ENCODE data around the gene ANGPTL7.

Gene ANGPTL7

DNA sequence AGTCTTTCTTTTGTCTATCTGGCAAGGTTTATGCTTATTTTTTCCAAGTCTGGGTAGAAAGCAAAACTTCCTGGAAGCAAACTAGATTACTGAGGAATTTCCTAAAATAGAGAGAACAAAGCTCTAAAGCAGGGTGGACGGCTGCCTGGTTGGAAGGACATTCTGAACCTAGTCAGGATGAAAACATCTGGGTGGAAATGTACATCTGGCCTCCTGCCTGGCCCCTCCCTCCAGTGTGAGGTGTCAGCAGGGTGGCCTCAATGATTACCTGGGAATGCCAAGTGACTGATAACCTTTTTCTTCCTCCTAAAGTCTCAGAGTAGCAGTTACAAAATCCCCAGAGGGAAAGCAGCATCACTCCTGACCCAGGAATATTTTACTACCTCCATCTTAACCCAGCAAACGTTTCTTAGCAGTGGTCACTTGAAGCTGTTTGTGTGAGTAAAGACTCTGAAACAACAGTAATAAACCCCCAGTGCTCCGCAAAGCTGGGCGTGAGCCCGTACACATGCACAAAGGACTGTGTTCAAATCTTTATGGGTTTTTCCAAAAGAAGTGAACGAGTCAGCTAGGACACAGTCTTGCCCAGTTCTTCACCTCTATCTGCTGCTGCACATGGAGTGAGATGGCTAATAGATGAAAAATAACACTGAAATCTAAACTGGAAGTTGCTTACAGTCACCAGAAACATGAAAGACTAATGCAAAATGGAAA, 18.9 kb downstream of the ANGPTL7 start:
- DNase-seq: no peak

DNA sequence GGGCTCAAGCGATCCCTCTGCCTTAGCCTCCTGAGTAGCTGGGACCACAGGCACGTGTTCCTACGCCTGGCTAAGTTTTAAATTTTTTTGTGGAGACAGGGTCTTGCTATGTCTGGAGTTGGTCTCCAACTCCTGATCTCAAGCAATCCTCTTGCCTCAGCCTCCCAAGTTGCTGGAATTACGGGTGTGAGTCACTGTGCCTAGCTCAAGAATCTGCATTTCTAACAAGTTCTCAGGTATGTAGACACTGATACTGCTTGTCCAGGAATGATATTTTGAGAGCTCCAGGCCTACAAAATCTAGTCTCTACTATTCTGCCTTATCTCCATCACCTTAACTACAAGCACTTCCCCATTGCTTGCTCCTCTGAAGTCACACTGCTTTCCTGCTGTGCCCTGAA, 22.3 kb downstream of the ANGPTL7 start:
- no peak for DNase-seq

DNA sequence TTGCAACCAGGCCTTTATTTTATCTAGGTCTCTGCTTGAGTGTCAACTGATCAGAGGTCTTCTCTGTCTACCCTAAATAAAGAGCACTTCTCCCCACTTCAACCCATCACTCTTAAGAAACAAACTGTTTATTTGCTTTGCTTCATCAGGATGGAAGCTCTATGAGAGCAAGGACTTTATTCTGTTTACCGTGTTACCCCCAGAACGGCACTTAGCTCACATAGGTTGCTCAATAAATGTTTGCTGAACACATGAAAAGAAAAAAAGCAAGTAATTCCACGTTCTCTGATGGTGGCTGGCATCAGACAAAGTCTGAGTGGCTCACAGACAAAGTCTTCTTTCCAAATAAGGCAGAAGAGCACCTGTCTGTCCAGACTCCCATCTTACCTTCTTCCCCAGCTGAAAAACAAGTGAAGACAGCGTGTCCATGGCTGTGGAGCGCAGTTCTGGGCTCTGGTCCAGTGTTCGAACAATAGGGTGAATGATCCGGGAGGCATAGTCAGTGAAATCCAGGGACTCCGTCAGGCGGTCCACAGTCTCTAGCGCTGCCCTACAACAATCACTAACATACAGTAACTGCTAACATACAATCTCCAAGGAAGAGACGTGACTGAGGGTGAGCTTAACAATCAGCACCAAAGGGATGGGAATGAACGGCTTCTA, 22.9 kb downstream of the ANGPTL7 start:
- DNase-seq: no peak

DNA sequence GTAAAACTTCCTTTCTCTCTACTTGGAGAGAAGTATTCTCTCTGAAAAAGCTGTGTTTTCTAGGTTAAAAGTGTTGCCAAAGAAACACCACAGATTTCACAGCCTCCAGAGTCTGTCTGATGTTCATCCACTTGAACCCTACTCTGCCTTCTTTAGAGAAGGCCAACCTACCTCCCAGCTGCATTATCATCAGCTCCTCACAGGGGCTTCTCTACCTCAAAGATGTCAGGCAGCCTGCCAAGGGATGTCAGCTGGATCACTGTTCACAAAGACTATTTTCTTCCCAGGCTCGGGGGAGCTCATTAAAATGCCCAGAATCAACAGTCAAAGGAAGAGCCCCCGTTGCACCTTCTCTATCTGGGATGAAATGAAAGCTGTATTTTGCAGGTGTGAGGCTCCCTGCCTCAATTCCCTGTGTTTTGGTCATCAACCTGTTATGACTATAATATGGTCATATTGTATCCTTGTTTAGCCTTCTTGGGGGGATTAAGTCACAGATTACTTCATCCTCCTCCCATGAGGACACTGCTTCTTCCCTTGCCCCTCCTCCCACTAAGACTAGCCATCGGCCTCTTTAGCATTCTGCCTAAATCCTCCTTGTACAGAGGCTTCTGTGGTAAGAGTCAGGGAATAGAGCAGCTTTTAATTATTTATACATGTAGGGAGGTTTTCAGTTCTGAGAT, 25.7 kb downstream of the ANGPTL7 start:
- DNase-seq: no peak

DNA sequence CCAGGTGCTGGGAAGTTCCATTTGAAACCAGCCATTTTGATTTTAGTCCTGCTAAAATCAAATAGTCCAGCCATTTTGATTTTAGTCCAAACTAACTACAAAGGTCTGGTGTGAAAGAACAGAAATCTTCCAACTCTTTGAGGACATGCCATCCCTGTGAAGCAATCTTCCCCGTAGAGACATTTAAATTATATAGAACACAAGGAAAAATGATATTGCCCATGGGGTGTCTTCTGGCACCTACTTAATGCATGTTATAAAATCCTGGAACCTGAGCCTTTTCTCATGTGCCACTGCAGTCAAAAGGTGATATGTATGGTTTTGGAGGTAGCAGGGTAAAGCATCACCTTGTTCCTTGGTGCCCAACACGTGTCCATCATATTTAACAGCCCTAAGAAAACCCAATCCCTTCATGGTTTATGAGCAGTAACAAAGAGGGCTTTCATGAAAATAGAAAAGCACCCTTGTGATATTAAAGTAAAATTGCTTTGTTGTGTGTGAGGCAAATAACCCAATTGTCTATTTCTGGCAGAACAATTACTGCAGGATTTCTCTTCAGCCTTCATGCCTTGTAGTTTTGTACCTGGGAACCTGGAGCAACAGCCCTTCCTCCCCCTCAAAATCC, 26.3 kb downstream of the ANGPTL7 start:
- DNase-seq: no peak

DNA sequence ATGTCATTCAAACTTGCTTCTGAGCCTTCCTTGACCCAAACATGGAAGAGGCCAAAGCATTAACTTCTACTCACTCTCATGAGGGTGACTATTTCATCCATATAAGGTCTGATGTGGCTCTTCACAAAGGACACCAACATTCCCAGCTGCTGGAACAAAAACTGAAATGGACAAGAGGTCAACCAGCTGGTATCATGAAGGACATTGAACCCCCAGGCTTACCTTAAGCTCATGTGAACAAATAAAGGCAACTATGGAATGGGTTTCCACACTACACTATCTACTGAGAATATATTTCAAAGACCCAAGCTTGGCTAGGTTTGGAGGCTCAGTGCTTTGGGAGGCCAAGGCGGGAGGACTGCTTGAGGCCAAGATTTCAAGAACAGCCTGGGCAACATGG, 26.9 kb downstream of the ANGPTL7 start:
- DNase-seq: no peak

DNA sequence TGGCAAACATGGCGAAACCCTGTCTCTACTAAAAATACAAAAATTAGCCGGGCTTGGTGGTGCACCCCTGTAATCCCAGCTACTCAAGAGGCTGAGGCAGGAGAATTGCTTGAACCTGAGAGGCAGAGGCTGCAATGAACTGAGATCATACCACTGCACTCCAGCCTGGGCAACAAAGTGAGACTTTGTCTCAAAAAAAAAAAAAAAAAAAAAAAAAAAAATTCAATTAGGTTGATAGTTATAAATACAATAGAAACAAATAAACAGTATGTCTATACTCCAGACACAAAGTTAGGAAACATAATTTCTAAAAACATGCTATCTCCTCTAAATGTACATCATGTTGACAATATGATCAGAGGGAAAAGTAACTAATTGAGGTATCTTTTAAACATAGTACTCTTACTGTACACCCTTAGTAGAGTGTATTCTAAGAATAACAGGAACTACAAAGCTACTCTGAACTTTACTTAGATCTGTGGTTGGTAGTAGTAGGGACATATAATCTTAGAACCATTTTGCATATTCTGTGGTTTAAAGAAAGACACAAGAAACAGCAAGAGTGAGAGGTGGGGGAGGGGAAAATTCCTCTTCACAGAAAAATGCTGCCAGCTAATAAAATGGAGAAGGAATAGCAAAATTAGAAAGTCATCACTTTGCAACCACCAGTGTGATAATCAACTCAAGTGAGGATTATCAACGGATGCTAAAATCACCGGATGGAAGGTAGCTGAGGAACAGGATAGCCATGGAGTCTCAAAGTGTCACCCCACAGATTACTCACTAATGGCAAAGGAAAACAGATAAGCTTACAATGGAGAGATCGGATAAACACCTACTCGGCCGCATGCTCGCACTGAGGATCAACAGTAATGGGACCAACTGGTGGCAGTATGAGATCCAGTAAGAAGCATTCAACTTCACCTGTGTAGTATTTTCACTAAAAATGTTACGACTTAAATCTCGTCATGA, 38.2 kb downstream of the ANGPTL7 start:
- DNase-seq: peak in 1 of 5 experiments; percentile 13

DNA sequence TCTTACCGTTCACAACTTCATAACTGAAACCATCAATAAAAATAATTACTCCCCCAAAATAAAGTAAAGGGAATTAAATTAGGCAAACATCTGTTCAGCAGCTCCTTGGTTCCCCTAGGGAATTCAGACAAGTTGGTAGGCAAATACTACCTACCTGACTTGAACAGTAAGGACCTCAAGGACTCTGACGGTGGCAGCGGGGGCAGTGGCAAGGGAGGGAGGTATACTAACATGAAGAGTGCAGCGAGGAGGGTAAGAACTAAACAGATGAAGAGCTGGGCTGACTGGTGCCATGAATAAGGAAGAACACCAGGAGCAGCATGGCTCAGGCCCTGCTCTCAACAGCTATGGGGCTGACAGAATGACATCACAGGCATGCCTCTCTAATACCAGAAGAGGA, 40.0 kb downstream of the ANGPTL7 start:
- no peak for DNase-seq

DNA sequence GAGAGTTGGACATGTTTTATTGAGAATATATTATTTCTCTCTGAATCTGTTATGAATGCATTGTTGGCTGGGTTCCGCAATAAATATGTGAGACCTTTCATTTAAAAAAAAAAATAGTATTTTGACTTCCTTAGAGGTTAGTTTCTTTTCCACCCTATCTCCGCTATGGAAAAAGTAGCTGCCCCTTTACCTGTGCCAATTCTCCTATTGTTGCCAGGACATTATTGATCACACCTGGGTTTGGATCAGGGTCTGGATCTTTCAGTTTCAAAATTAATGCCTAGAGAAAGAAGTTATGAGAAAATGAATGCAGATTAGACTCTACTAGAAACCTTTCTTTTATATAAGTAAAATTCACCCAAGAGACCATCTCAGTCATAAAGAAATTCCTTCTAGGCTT, 44.1 kb downstream of the ANGPTL7 start:
- DNase-seq: no peak

DNA sequence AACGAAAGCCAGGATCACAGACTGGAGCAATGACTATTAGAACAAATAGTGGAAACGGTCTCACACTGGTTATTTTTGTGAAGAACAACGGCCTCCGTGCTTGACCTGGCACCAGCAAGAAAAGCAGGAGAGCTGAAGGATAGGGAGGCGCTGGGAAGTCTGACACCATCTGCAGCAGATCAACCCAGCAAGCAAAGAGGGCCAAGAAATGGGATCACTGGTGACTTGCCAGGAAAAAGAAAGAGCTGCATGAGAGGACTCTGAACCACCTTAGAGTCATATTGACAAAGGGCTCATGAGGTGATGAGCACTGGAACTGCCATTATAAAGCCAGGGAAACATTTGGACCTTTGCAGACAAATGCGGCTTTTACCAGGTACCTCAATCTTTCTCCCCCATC, 48.2 kb downstream of the ANGPTL7 start:
- DNase-seq: no peak

DNA sequence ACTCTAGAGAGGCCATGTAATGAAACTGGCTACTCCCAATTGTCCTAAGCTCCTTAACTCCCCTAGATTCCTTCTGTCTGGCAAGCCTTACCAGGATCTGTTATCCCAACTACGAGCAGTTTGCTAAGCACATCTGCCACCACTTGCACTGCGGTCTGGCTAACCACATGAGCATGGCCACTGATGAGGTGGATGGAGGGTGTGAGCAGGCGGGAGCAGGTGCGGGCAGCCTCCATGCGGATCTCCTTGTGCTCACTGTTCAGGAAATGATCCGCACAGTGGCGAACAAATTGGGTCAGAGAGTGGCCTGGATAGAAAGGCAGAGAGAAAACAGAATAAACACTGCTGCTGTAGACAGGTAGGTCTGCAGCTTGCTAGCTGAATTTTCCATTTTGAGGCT, 49.2 kb downstream of the ANGPTL7 start:
- no peak for DNase-seq

DNA sequence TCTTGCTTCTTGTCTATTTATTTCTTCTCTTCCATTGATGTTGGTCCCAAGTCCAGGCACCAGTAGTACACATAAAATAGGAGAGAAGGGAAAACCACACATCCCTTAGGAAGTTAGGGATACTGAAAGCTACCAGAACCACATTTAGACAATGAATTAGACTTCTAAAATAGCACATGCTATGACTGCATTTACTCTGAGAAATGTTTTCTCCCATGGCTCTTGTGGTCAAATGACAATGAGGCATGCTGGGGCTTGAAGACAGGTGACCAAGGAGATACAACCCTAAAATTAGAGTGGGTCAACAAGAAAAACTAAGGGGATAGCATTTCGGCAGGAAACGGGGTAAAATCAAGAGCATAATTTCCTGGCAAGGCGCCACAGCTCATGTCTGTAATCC, 56.1 kb downstream of the ANGPTL7 start:
- DNase-seq: no peak
